Measurements from ENCODE around the gene CAPN15. TPM values are rescaled to one million over a fixed set of nuclear protein-coding genes. Genes with fewer than 3 reads are reported as not detected.

The CAPN15 gene
- total and polyA plus RNA-seq, 3 donors from 2014 or later, result 48.0 to 115 (median 108) TPM

- no peaks in the 10 kb centered on the region for H3K36me3 ChIP-seq (ENCODE audit: low read depth, missing control alignments)
- 93 to 95% methylated on average over 25 to 37 of the region's 43 CpGs for WGBS, 2 donors
- H3K4me3 ChIP-seq, result no peak overlapping the region
- no peak for TF ChIP-seq POLR2A (IDR thresholded peaks at IDR 0.05)
- TF ChIP-seq, protein P1, sequence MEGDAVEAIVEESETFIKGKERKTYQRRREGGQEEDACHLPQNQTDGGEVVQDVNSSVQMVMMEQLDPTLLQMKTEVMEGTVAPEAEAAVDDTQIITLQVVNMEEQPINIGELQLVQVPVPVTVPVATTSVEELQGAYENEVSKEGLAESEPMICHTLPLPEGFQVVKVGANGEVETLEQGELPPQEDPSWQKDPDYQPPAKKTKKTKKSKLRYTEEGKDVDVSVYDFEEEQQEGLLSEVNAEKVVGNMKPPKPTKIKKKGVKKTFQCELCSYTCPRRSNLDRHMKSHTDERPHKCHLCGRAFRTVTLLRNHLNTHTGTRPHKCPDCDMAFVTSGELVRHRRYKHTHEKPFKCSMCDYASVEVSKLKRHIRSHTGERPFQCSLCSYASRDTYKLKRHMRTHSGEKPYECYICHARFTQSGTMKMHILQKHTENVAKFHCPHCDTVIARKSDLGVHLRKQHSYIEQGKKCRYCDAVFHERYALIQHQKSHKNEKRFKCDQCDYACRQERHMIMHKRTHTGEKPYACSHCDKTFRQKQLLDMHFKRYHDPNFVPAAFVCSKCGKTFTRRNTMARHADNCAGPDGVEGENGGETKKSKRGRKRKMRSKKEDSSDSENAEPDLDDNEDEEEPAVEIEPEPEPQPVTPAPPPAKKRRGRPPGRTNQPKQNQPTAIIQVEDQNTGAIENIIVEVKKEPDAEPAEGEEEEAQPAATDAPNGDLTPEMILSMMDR (IDR thresholded peaks at IDR 0.05), result no peak
- H3K4me1 ChIP-seq, result no peaks in the 10 kb centered on the region
- intact Hi-C loops (cut with DNase I; ENCODE audit: low total_unique reads), result no loop called here
- no peaks in the 10 kb centered on the region for H3K9me3 ChIP-seq
- no peaks in the 10 kb centered on the region for H3K27me3 ChIP-seq
- H3K27ac ChIP-seq, result no peak overlapping the region
- no peak for DNase-seq
These were observed 71.6 kb downstream of the CAPN15 start for GRCh38 chr16:598823-599739.

DNA sequence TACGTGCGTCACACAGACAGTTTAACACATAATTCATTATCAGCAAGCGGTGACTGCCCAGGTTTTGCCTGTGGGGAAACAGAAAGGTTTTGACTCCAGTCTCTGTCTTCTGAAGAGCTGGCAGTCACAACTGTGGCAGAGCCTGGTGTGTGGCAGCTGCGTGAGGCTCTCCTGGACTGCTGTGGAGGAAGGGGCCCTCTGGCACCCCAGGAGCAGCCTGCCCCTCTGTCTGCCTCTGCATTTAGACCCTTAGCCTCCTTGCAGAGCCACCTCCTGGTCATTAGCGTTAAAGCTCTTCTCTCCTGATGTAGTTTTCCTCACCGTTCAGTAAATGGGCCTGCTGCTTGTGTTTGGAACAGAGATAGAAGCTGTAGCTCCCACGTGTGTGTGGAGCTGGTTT, 73.3 kb downstream of the CAPN15 start:
- H3K4me1 ChIP-seq, result no peaks in the 10 kb centered on the region
- H3K27me3 ChIP-seq, result no peaks in the 10 kb centered on the region
- no peak overlapping the region for H3K27ac ChIP-seq
- intact Hi-C loops (cut with DNase I; ENCODE audit: low total_unique reads), result no loop called here
- no peak overlapping the region for H3K4me3 ChIP-seq
- no peaks in the 10 kb centered on the region for H3K36me3 ChIP-seq (ENCODE audit: low read depth, missing control alignments)
- DNase-seq, result no peak
- no peak for TF ChIP-seq POLR2A (IDR thresholded peaks at IDR 0.05)
- TF ChIP-seq, protein P1 (IDR thresholded peaks at IDR 0.05), result no peak
- 69 to 71% methylated on average over 7 of the region's 7 CpGs for WGBS, 2 donors
- H3K9me3 ChIP-seq, result no peaks in the 10 kb centered on the region

DNA sequence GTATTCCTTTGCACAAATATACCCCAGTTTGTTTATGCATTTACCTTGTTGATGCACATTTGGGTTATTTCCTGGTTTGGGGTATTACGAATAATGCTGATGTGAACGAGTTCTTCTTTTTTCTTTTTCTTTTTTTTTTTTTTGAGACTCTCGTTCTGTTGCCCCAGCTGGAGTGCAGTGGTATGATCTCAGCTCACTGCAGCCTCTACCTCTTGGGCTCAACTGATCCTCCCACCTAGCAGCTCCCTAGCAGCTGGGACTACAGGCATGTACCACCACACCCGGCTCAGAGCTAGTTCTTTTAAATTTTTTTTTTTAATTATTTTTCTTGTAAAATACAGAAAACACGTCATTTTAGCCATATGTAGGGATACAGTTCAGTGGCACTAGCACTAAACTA, 76.4 kb downstream of the CAPN15 start:
- Histone ChIP-seq H3K4me1 (no peaks in the 10 kb centered on the region), H3K27me3 (no peaks in the 10 kb centered on the region), H3K9me3 (no peaks in the 10 kb centered on the region), H3K27ac (no peak overlapping the region), H3K36me3 (ENCODE audit: low read depth, missing control alignments) (no peaks in the 10 kb centered on the region), H3K4me3 (no peak overlapping the region)
- WGBS, 2 donors, result 80 to 90% methylated on average over 5 of the region's 5 CpGs
- DNase-seq, result no peak
- intact Hi-C loops (cut with DNase I; ENCODE audit: low total_unique reads), result no loop called here
- TF ChIP-seq POLR2A (IDR thresholded peaks at IDR 0.05), result no peak

Small RNA genes lying within 50 kb of the gene (microRNA-seq; reads per million reads assigned to microRNA genes)
- 1.4 reads per million in 2 donors for gene MIR3176 (ENCODE audit: borderline number of aligned reads in 2 of 2, borderline replicate concordance in 1 of 2)
- gene MIR5587 (ENCODE audit: borderline number of aligned reads in 2 of 2, borderline replicate concordance in 1 of 2), result 2.1 reads per million in 2 donors

Small RNA genes lying within 50 kb of the gene (small RNA-seq; reads per million reads assigned to genes)
- 0 reads per million in 2 donors for gene MIR3176
- gene MIR5587, result 0 to 1.2 reads per million in 2 donors
- gene Z98883.1, result 0 reads per million in 2 donors

Other genes starting within 250 kb of the CAPN15 start
- gene ARHGDIG, start 247.1 kb upstream of the CAPN15 start, total RNA-seq, result 1 to 10 TPM; 6.6 to 7.7 TPM
- gene ARHGDIG, start 247.1 kb upstream of the CAPN15 start, polyA plus RNA-seq (ENCODE audit: insufficient read depth, low read depth, low replicate concordance), result 2.9 TPM
- gene PDIA2, start 244.5 kb upstream of the CAPN15 start, total RNA-seq, result 1 to 10 TPM; 2.6 to 5.3 TPM
- gene PDIA2, start 244.5 kb upstream of the CAPN15 start, polyA plus RNA-seq (ENCODE audit: insufficient read depth, low read depth, low replicate concordance), result 1.2 TPM
- 10 to 100 TPM; 30.6 to 32.0 TPM for gene AXIN1, start 175.0 kb upstream of the CAPN15 start, total RNA-seq
- gene AXIN1, start 175.0 kb upstream of the CAPN15 start, polyA plus RNA-seq (ENCODE audit: insufficient read depth, low read depth, low replicate concordance), result 19.4 TPM
- gene MRPL28, start 157.2 kb upstream of the CAPN15 start, total RNA-seq, result 100 to 1,000 TPM; 108 to 119 TPM
- gene MRPL28, start 157.2 kb upstream of the CAPN15 start, polyA plus RNA-seq (ENCODE audit: insufficient read depth, low read depth, low replicate concordance), result 161 TPM
- 100 to 1,000 TPM; 261 to 265 TPM for gene PGAP6, start 145.7 kb upstream of the CAPN15 start, total RNA-seq
- gene PGAP6, start 145.7 kb upstream of the CAPN15 start, polyA plus RNA-seq (ENCODE audit: insufficient read depth, low read depth, low replicate concordance), result 121 TPM
- 100 to 1,000 TPM in 1 of 2 donors, 10 to 100 TPM in 1; 87.5 to 107 TPM for gene NME4, start 130.5 kb upstream of the CAPN15 start, total RNA-seq
- gene NME4, start 130.5 kb upstream of the CAPN15 start, polyA plus RNA-seq (ENCODE audit: insufficient read depth, low read depth, low replicate concordance), result 79.2 TPM
- gene DECR2, start 125.8 kb upstream of the CAPN15 start, total RNA-seq, result 10 to 100 TPM; 52.2 to 56.1 TPM
- gene DECR2, start 125.8 kb upstream of the CAPN15 start, polyA plus RNA-seq (ENCODE audit: insufficient read depth, low read depth, low replicate concordance), result 33.2 TPM
- 100 to 1,000 TPM; 166 to 186 TPM for gene RAB11FIP3, start 102.1 kb upstream of the CAPN15 start, total RNA-seq
- gene RAB11FIP3, start 102.1 kb upstream of the CAPN15 start, polyA plus RNA-seq (ENCODE audit: insufficient read depth, low read depth, low replicate concordance), result 61.7 TPM
- 1 to 10 TPM; 5.0 to 7.2 TPM for gene PRR35, start 32.7 kb downstream of the CAPN15 start, total RNA-seq
- 1.7 TPM for gene PRR35, start 32.7 kb downstream of the CAPN15 start, polyA plus RNA-seq (ENCODE audit: insufficient read depth, low read depth, low replicate concordance)
- 1 to 10 TPM; 4.5 TPM for gene NHLRC4, start 39.3 kb downstream of the CAPN15 start, total RNA-seq
- gene NHLRC4, start 39.3 kb downstream of the CAPN15 start, polyA plus RNA-seq (ENCODE audit: insufficient read depth, low read depth, low replicate concordance), result 3.0 TPM
- gene PIGQ, start 42.3 kb downstream of the CAPN15 start, total RNA-seq, result 100 to 1,000 TPM in 1 of 2 donors, 10 to 100 TPM in 1; 95.4 to 123 TPM
- gene PIGQ, start 42.3 kb downstream of the CAPN15 start, polyA plus RNA-seq (ENCODE audit: insufficient read depth, low read depth, low replicate concordance), result 80.5 TPM
- gene RAB40C, start 62.4 kb downstream of the CAPN15 start, total RNA-seq, result 10 to 100 TPM; 47.9 to 51.2 TPM
- 27.6 TPM for gene RAB40C, start 62.4 kb downstream of the CAPN15 start, polyA plus RNA-seq (ENCODE audit: insufficient read depth, low read depth, low replicate concordance)
- gene WFIKKN1, start 103.3 kb downstream of the CAPN15 start, total RNA-seq, result 10 to 100 TPM in 1 of 2 donors, 1 to 10 TPM in 1; 3.5 to 10.5 TPM
- 1.1 TPM for gene WFIKKN1, start 103.3 kb downstream of the CAPN15 start, polyA plus RNA-seq (ENCODE audit: insufficient read depth, low read depth, low replicate concordance)
- 100 to 1,000 TPM; 161 to 185 TPM for gene METTL26, start 108.6 kb downstream of the CAPN15 start, total RNA-seq
- gene METTL26, start 108.6 kb downstream of the CAPN15 start, polyA plus RNA-seq (ENCODE audit: insufficient read depth, low read depth, low replicate concordance), result 72.1 TPM
- 100 to 1,000 TPM in 1 of 2 donors, 10 to 100 TPM in 1; 83.1 to 134 TPM for gene MCRIP2, start 114.1 kb downstream of the CAPN15 start, total RNA-seq
- gene MCRIP2, start 114.1 kb downstream of the CAPN15 start, polyA plus RNA-seq (ENCODE audit: insufficient read depth, low read depth, low replicate concordance), result 78.2 TPM
- gene WDR90, start 121.7 kb downstream of the CAPN15 start, total RNA-seq, result 100 to 1,000 TPM; 155 to 195 TPM
- gene WDR90, start 121.7 kb downstream of the CAPN15 start, polyA plus RNA-seq (ENCODE audit: insufficient read depth, low read depth, low replicate concordance), result 102 TPM
- gene RHOT2, start 140.4 kb downstream of the CAPN15 start, total RNA-seq, result 100 to 1,000 TPM; 157 to 176 TPM
- gene RHOT2, start 140.4 kb downstream of the CAPN15 start, polyA plus RNA-seq (ENCODE audit: insufficient read depth, low read depth, low replicate concordance), result 77.7 TPM
- gene RHBDL1, start 148.0 kb downstream of the CAPN15 start, total RNA-seq, result 1 to 10 TPM; 8.5 to 9.8 TPM
- 2.1 TPM for gene RHBDL1, start 148.0 kb downstream of the CAPN15 start, polyA plus RNA-seq (ENCODE audit: insufficient read depth, low read depth, low replicate concordance)
- gene STUB1, start 152.7 kb downstream of the CAPN15 start, total RNA-seq, result 100 to 1,000 TPM; 126 to 160 TPM
- gene STUB1, start 152.7 kb downstream of the CAPN15 start, polyA plus RNA-seq (ENCODE audit: insufficient read depth, low read depth, low replicate concordance), result 93.3 TPM
- gene JMJD8, start 156.6 kb downstream of the CAPN15 start, total RNA-seq, result 100 to 1,000 TPM in 1 of 2 donors, 10 to 100 TPM in 1; 84.2 to 101 TPM
- 95.5 TPM for gene JMJD8, start 156.6 kb downstream of the CAPN15 start, polyA plus RNA-seq (ENCODE audit: insufficient read depth, low read depth, low replicate concordance)
- gene WDR24, start 162.7 kb downstream of the CAPN15 start, total RNA-seq, result 10 to 100 TPM; 33.9 to 39.1 TPM
- 21.4 TPM for gene WDR24, start 162.7 kb downstream of the CAPN15 start, polyA plus RNA-seq (ENCODE audit: insufficient read depth, low read depth, low replicate concordance)
- gene FBXL16, start 178.1 kb downstream of the CAPN15 start, total RNA-seq, result 10 to 100 TPM; 15.8 to 16.1 TPM
- gene FBXL16, start 178.1 kb downstream of the CAPN15 start, polyA plus RNA-seq (ENCODE audit: insufficient read depth, low read depth, low replicate concordance), result 23.4 TPM
- 10 to 100 TPM; 34.9 to 50.6 TPM for gene METRN, start 187.4 kb downstream of the CAPN15 start, total RNA-seq
- 21.0 TPM for gene METRN, start 187.4 kb downstream of the CAPN15 start, polyA plus RNA-seq (ENCODE audit: insufficient read depth, low read depth, low replicate concordance)
- 100 to 1,000 TPM in 1 of 2 donors, 10 to 100 TPM in 1; 81.1 to 108 TPM for gene ANTKMT, start 193.4 kb downstream of the CAPN15 start, total RNA-seq
- gene ANTKMT, start 193.4 kb downstream of the CAPN15 start, polyA plus RNA-seq (ENCODE audit: insufficient read depth, low read depth, low replicate concordance), result 68.5 TPM
- gene CCDC78, start 198.7 kb downstream of the CAPN15 start, total RNA-seq, result 1 to 10 TPM; 3.2 to 6.1 TPM
- gene CCDC78, start 198.7 kb downstream of the CAPN15 start, polyA plus RNA-seq (ENCODE audit: insufficient read depth, low read depth, low replicate concordance), result 5.7 TPM
- gene HAGHL, start 199.4 kb downstream of the CAPN15 start, total RNA-seq, result 10 to 100 TPM in 1 of 2 donors, 1 to 10 TPM in 1; 9.9 to 13.7 TPM
- gene HAGHL, start 199.4 kb downstream of the CAPN15 start, polyA plus RNA-seq (ENCODE audit: insufficient read depth, low read depth, low replicate concordance), result 7.2 TPM
- 10 to 100 TPM; 58.0 to 59.0 TPM for gene CIAO3, start 213.3 kb downstream of the CAPN15 start, total RNA-seq
- gene CIAO3, start 213.3 kb downstream of the CAPN15 start, polyA plus RNA-seq (ENCODE audit: insufficient read depth, low read depth, low replicate concordance), result 28.9 TPM
- 1 to 10 TPM; 1.5 to 2.8 TPM for gene MSLN, start 233.0 kb downstream of the CAPN15 start, total RNA-seq
- 18.5 TPM for gene MSLN, start 233.0 kb downstream of the CAPN15 start, polyA plus RNA-seq (ENCODE audit: insufficient read depth, low read depth, low replicate concordance)

Measured in testis (tissue), 3 donors.